IPS-18c (cell line): ENCODE results near the gene INPP5A.

Source experiments
- H3K4me3 ChIP-seq: 2 replicates; pipeline ENCODE4 v1.7.0; 2013; ENCODE audit warnings: low read depth, mild to moderate bottlenecking, low read length, moderate library complexity; ENCODE audit not compliant: insufficient read depth
- H3K9me3 ChIP-seq: one replicate; pipeline ENCODE4 v1.6.1; 2013; ENCODE audit warnings: mild to moderate bottlenecking, low read length, moderate library complexity; ENCODE audit not compliant: control insufficient read depth, insufficient read depth

The INPP5A gene

DNA sequence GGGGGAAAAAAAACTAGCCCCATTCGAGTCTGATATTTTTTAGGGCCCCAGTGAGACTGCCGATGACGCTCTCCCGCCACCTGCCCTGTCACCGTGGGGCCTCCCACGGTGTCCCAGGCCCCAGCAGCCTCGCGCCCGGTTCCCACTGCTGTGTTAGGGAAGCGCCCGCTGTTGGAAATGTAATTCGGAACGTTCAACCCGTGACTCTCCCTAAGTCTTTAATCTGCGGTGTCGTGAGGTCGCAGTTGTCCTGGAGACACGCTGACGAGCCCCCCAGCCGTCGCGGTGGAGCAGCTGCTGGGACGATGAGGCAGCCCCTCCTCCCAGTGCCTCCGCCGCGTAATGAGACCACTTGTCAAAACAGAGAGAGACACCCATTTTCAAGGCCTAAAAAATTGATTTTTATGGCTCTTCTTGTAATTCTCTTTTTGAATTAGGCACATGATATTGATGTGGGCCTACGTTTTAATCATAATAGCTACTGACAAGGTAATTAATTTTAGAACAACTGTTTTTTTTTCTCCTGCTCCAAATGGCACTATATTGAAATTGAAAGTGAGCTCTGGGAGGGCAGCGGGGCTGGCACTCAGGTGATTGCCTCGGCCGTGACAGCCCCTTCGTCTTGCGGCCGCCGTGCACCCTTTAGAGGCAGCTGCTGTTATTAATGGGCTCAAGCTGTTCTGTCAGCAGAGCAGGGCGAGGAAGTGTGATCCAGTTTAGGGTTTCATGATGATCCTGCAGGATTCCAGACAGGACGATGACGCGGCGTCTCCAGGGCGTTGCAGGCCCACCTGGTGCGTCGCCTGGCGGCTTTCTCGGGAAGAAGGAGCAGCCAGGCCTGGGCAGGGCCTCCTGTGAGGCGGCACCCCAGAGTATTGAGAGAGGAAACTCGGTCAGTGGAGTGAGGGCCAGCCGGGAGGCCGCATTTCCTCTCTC lies 185.1 kb downstream of the INPP5A start:
- Histone ChIP-seq H3K9me3 (peaks cover 2% of the 10 kb centered on the region), H3K4me3 (no peak overlapping the region)

GRCh38 chr10:132723330-132723970 lies 185.9 kb downstream of the INPP5A start:
- H3K4me3 ChIP-seq = no peak overlapping the region
- H3K9me3 ChIP-seq = peaks cover 2% of the 10 kb centered on the region

GRCh38 chr10:132724446-132724845 lies 186.9 kb downstream of the INPP5A start:
- no peak overlapping the region for H3K4me3 ChIP-seq
- H3K9me3 ChIP-seq = peaks cover 2% of the 10 kb centered on the region

DNA sequence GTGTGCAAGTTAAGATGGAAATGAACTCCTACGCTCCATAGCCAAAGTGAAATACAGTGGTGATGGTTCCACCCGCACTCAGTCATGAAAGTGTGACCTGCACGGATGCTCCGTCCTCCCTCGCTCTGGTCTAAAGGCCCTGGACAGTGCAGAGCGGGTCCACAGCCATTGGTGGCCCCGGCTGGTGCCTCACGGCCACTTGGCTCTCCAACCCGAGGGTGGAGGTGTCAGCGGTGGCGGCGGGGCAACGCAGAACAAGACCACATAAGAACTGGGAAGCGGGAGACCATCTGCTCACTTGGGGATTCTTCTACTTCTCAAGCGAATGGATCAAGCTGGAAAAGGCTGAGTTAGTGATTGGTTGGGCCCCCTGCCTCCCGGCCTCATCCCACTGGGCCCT lies 187.6 kb downstream of the INPP5A start:
- Histone ChIP-seq H3K9me3 (peaks cover 2% of the 10 kb centered on the region), H3K4me3 (no peak overlapping the region)

DNA sequence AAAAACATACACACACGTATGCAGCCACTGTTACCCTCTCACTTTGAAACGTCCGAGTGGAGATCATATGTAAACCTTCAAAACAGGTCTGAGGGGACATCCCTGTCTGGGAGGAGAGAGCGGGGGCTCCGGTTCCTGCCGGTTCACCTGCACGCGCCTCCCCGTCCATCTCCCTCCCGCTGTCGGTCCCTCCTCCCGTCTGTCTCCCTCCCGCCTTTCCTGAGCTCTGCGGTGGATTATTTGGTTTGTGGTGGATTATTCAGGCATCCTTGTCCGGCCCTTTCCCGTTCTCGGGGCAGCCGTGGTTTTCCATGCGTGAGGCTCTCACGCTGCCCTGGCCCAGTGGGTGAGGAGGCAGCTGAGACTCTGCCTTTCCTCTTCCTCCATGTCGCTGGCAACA lies 188.6 kb downstream of the INPP5A start:
- Histone ChIP-seq H3K4me3 (no peak overlapping the region), H3K9me3 (peaks cover 2% of the 10 kb centered on the region)

GRCh38 chr10:132726951-132727350 lies 189.4 kb downstream of the INPP5A start:
- Histone ChIP-seq H3K9me3 (peaks cover 2% of the 10 kb centered on the region), H3K4me3 (no peak overlapping the region)

- Histone ChIP-seq H3K9me3 (peaks cover 2% of the 10 kb centered on the region), H3K4me3 (no peak overlapping the region)
Measured at GRCh38 chr10:132727411-132727810, 189.8 kb downstream of the INPP5A start.

- Histone ChIP-seq H3K4me3 (no peak overlapping the region), H3K9me3 (peaks cover 2% of the 10 kb centered on the region)
Measured at GRCh38 chr10:132728321-132728720, 190.7 kb downstream of the INPP5A start.

- peaks cover 2% of the 10 kb centered on the region for H3K9me3 ChIP-seq
- H3K4me3 ChIP-seq = no peak overlapping the region
Measured at GRCh38 chr10:132728741-132729140, 191.2 kb downstream of the INPP5A start.

- no peak overlapping the region for H3K4me3 ChIP-seq
Measured at GRCh38 chr10:132729810-132730572, 192.4 kb downstream of the INPP5A start.

DNA sequence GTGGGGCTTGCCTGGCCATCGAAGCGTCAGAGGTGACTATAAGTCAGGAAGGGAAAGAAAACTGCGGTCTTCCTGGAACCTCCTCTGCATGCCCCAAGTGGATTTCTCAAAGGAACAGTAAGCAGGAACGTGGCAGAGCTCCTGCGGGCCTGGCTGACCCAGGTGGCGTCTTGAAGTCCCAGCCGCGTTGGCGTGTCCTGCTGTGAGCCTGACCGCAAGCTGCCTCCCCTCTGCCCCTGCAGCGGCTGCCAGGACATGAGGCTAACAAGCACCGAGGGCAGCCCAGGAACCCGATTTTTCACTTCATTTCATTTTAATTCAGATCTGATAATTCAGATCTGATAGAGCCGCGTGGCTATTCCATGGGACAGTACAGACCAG lies 193.0 kb downstream of the INPP5A start:
- Histone ChIP-seq H3K9me3 (peaks cover 2% of the 10 kb centered on the region), H3K4me3 (no peak overlapping the region)

More at GRCh38 chr10:132729810-132730572, 192.4 kb downstream of the INPP5A start:
- peaks cover 2% of the 10 kb centered on the region for H3K9me3 ChIP-seq

DNA sequence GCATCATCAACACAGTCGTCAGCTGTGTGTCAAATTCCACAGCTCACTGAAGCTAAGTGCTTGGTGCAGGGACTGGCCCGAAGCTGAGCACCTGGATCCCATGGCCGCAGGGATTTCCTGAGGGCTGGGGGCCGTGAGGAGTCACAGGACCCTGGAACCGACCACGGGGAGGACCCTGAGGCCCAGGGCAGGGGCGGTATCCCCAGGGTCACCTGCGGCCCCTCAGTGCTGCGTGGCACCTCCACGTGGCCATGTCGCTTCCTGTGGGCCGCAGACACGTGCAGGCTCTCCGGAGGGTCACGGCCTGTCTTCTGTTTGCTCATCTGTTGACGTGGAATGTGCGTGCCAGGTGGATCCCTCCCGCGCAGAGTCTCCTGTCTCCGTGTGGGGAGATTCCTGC lies 194.9 kb downstream of the INPP5A start:
- no peaks in the 10 kb centered on the region for H3K9me3 ChIP-seq
- H3K4me3 ChIP-seq = no peak overlapping the region

GRCh38 chr10:132733926-132734325 lies 196.3 kb downstream of the INPP5A start:
- Histone ChIP-seq H3K4me3 (no peak overlapping the region), H3K9me3 (no peaks in the 10 kb centered on the region)

GRCh38 chr10:132735341-132735775 lies 197.8 kb downstream of the INPP5A start:
- H3K4me3 ChIP-seq = no peak overlapping the region

GRCh38 chr10:132735923-132736391 lies 198.4 kb downstream of the INPP5A start:
- H3K9me3 ChIP-seq = no peaks in the 10 kb centered on the region
- H3K4me3 ChIP-seq = no peak overlapping the region

More at GRCh38 chr10:132735341-132735775, 197.8 kb downstream of the INPP5A start:
- no peaks in the 10 kb centered on the region for H3K9me3 ChIP-seq

- Histone ChIP-seq H3K4me3 (no peak overlapping the region), H3K9me3 (no peaks in the 10 kb centered on the region)
Measured at GRCh38 chr10:132737390-132738048, 199.9 kb downstream of the INPP5A start.
